Pericardium fibroblast (primary cell): ENCODE results near the gene GPSM1. TPM values are rescaled to one million over a fixed set of nuclear protein-coding genes. Genes with fewer than 3 reads are reported as not detected.

ENCODE experiments used
- total RNA-seq: library from RNA; depleted of rRNA; stranded (reverse); fragments of >200 nt; gene quantifications from 2 replicates; pipeline ENCODE4 v1.2.3, GENCODE V29; 2015

The GPSM1 gene, protein sequence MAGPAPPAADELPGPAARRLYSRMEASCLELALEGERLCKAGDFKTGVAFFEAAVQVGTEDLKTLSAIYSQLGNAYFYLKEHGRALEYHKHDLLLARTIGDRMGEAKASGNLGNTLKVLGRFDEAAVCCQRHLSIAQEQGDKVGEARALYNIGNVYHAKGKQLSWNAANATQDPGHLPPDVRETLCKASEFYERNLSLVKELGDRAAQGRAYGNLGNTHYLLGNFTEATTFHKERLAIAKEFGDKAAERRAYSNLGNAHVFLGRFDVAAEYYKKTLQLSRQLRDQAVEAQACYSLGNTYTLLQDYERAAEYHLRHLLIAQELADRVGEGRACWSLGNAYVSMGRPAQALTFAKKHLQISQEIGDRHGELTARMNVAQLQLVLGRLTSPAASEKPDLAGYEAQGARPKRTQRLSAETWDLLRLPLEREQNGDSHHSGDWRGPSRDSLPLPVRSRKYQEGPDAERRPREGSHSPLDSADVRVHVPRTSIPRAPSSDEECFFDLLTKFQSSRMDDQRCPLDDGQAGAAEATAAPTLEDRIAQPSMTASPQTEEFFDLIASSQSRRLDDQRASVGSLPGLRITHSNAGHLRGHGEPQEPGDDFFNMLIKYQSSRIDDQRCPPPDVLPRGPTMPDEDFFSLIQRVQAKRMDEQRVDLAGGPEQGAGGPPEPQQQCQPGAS
- 41.1 and 50.1 TPM in 2 replicates for total RNA-seq

DNA sequence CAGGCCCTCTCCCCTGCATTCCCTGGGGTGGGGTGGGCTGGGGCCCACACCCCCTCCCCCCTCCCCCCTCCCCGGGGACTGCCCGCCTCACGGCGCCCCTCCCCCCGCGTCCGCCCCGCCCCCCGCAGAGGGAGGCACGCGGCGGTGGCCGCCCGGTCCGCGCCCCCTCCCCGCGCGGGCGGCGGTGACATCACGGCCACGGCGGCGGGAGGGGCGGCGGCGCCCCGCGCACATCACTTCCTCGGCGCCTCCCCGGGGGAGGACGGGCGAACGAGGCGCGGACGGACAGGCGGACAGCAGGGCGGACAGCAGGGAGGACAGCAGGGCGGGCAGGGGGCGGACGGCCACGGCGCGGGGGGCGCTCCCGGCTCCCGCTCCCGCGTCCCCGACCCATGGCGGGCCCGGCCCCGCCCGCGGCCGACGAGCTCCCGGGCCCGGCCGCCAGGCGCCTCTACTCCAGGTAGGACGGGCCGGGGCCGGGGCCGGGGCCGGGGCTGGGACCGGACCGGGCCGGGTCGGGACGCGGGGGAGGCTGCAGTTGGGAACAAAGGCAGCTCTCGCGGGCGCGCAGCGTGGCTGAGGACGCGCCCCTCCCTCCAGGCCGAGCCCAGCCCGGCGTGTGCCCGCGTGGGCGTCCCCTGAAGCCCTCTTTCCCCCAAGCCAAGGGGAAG, at the start of gene GPSM1:
Gene GPSM1, plus strand, starts transcription at position 236 of the 671 bp plus-strand sequence. Its CDS starts 157 bp downstream, at position 393.

DNA sequence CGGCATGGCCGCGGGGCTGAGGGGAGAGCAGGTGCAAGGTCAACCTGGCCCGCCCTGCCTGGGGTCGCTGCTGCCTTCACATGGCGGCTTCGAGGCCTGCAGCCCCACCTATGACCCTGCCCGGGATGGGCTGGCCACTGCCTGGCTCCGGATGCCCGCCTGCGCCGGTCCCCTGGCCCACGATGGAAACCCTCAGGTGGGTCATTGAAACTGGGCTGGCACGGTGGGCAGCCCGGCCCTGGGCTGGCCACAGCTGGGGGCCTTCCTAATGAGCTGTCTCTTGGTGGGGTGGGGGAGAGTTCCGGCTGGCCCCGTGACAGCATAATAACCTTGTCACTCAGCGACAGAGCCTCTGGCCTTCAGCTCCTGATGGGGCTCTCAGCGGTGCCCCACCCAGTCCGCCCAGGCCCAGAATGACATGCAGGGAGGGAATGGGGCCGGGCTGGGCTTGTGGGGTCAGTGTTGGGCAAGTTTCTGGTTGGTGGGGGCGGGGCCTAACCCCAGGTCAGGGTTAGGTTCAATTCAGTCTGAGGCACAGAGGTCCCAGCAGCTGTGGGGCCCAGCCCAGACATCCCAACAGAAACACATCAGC, 23.4 kb upstream of the GPSM1 start, which contains the start of gene CCDC187:
Gene CCDC187, minus strand, starts transcription at position 270 of the 592 bp plus-strand sequence. Its CDS starts 264 bp downstream, at position 6.

DNA sequence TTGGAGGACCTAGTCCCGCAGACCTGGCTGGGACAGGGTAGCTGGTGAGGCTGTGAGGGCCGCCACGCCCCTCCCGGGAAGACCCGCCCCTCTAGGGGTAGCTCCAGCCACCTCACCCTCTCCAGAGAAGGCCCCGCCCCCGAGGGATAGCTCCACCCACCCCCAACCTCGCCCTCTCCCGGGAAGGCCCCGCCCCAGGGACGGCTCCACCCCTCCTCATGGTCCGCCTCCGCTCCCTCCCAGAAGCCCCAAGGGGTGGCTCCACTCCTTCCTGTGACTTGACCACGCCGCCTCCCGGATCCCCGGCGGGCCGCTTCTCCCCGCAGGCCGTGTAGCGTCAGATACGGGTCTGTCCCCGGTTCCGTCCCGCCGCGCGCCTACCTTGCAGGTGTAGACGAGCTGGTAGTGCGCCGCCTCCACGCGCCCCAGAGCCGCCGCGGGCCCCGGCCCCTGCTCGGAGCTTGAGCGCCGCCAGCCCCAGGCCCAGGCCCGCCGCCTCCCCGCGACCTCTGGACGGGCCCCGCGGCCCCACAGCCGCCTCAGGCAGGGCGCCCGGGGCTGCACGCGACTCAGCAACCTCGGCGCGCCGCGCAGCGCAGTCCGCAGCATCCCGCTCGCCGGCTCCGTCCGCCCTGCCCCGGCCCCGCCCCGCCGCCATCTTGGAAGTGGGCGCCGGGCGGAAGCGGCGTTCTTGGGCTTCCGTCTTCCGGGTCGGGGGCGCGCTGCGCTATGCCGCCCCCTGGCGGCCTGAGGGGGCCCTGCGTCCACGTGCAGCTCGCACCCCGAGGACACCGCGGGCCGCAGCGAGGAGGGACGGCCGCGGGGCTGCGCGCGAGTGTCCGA, 36.0 kb downstream of the GPSM1 start, which contains the start of gene DNLZ:
Gene DNLZ, minus strand, starts transcription at position 639 of the 843 bp plus-strand sequence. Its CDS starts 30 bp downstream, at position 609.

DNA sequence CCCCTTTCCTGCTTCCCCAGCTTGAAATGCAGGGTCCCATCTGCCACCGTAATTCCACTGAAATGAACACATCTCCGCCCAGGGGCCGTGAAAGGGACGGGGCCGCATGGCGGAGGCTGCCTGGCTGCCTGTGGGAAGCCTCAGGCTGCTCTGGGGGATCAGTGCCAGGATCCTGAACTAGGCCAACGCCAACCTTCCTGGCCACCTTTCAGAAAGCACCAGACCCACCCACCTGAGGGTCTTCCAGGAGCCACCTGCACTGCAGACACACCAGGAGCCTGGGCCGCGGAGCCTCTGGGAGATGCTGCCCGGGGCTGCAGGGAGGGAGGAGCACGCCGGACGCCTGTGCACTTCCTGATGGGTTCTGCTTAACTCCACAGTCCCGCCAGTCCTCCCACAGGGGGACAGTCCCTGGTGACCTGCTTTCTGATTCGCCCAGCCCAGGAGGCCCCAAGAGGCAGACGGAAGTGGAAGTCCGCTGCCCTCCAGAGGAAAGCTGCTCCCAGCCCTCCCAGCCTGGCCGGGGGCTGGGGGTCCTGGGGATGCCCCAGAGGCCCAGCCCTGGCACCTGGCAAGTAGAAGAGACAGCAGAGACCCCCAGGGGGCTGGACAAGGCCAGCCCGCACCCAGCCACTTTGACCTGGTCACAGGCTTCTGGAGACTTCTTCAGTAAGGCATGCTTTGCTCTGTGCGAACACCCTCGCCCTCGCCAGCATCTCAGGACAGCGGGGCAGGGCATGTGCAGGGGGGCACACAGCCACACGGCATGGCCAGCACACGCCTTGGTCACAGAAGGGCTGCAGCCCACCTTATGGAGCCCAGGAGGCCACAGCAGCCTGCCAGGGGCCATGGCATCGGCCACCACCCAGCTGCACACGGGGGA, 46.2 kb downstream of the GPSM1 start, which contains the start of gene CARD9:
Gene CARD9, minus strand, starts transcription at position 370 of the 883 bp plus-strand sequence. CDS start 1,591 bp downstream, outside the sequence.

DNA sequence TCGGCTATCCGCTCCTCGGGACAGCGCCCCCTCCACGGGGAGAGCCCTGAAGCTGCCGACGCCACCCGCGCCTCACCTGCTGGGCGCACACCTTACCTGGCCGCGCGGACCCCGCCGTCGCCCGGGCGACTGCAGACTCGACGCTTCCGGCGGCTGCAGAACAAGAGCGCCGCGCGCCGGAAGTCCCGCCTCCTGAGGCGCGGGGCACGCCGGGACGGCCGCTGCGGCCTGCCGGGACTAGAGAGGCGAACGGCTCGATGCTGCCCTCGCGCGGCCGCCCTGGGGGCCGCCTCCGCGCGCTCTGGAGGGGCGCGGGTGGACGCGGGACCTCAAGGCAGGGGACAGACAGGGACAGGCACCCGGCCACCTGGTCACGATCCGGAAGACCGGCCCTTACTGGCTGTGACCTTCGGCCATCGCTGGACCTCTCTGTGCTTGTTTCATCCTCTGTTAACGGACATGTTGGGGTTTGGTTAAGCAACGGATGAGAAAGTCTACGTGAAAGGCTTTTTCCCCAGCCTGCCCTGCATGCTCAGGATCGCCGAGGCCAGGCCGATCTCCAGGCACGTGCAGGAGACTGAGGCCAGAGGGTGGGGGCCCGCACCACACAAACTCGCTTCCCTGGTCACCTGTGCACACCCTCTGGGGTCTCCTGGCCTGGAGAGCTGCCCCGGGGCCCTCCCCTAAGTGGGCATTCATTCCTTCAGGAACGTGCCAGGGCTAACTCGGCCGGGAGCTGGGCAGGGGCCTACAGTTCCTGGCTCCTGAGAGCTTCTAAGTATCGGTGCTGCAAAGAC, 72.9 kb downstream of the GPSM1 start, which contains the start of gene SNAPC4:
Gene SNAPC4, minus strand, starts transcription at position 133 of the 797 bp plus-strand sequence. CDS start 1,742 bp downstream, outside the sequence.

Other genes starting within 250 kb of the GPSM1 start
- 24.9 and 36.9 TPM in 2 replicates for gene NACC2, start 232.2 kb upstream of the GPSM1 start, total RNA-seq
- 58.7 and 76.2 TPM in 2 replicates for gene TMEM250, start 208.7 kb upstream of the GPSM1 start, total RNA-seq
- gene LHX3, start 122.4 kb upstream of the GPSM1 start, total RNA-seq, result not detected in 2 replicates
- gene QSOX2, start 81.7 kb upstream of the GPSM1 start, total RNA-seq, result 11.3 and 11.8 TPM in 2 replicates
- not detected in 2 replicates for gene CCDC187, start 23.4 kb upstream of the GPSM1 start, total RNA-seq
- 34.6 and 37.6 TPM in 2 replicates for gene DNLZ, start 36.2 kb downstream of the GPSM1 start, total RNA-seq
- 1.5 and 4.3 TPM in 2 replicates for gene CARD9, start 46.1 kb downstream of the GPSM1 start, total RNA-seq
- gene SNAPC4, start 72.6 kb downstream of the GPSM1 start, total RNA-seq, result 6.1 and 6.3 TPM in 2 replicates
- gene ENTR1, start 83.1 kb downstream of the GPSM1 start, total RNA-seq, result 31.6 and 40.7 TPM in 2 replicates
- gene PMPCA, start 83.1 kb downstream of the GPSM1 start, total RNA-seq, result 47.2 and 48.3 TPM in 2 replicates
- gene INPP5E, start 112.3 kb downstream of the GPSM1 start, total RNA-seq, result 11.2 and 15.9 TPM in 2 replicates
- gene SEC16A, start 155.5 kb downstream of the GPSM1 start, total RNA-seq, result 40.7 and 46.1 TPM in 2 replicates
- 9.4 and 13.8 TPM in 2 replicates for gene NOTCH1, start 218.5 kb downstream of the GPSM1 start, total RNA-seq